GM12874 (cell line): ENCODE measurements around the gene GCNT2.

Experiments
- TF ChIP-seq, protein P1 (sequence below): IDR thresholded peaks from 2 replicates; pipeline ENCODE4 v1.5.1; 2011; ENCODE audit warnings: low read depth, mild to moderate bottlenecking, control low read depth, low read length, moderate library complexity; ENCODE audit not compliant: insufficient read depth

Gene GCNT2

DNA sequence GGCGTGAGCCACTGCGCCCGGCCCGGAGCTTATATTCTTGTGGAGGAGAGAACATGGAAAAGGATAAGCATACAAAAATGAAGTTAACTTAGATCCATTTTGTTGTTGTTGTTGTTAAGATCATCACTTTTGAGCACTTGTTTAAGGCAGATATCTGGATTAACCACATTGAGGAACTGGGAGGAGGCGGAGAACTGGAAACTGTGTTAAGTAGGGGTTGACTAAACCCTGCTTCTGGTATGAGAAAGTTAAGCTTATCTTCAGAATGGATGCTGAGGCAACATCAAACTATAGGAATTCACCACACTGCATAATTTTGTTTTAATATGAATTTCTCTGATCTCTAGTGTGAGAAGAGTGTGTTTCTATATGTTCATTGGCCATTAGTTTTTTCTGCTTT lies 57.6 kb downstream of the GCNT2 start:
- TF ChIP-seq, protein P1, sequence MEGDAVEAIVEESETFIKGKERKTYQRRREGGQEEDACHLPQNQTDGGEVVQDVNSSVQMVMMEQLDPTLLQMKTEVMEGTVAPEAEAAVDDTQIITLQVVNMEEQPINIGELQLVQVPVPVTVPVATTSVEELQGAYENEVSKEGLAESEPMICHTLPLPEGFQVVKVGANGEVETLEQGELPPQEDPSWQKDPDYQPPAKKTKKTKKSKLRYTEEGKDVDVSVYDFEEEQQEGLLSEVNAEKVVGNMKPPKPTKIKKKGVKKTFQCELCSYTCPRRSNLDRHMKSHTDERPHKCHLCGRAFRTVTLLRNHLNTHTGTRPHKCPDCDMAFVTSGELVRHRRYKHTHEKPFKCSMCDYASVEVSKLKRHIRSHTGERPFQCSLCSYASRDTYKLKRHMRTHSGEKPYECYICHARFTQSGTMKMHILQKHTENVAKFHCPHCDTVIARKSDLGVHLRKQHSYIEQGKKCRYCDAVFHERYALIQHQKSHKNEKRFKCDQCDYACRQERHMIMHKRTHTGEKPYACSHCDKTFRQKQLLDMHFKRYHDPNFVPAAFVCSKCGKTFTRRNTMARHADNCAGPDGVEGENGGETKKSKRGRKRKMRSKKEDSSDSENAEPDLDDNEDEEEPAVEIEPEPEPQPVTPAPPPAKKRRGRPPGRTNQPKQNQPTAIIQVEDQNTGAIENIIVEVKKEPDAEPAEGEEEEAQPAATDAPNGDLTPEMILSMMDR: no peak

DNA sequence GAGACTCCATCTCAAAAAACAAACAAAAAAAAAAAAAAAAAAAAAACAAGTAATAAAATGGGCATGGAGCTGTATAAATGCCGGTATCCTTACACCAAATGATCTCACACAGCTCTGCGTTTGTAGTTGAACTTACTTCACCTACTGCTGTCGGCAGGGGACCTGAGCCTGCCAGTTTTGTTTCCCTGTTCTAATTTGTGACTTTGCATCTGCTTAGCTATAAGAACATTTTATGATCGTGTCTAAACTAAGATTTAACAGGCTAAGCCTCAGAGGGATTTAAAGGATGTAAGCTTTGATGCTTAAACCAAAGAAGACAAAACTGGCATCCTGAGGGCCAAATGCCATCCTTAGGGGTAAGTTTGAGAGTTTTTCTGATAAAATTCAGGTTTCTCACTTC lies 58.7 kb downstream of the GCNT2 start:
- TF ChIP-seq, protein P1: no peak

DNA sequence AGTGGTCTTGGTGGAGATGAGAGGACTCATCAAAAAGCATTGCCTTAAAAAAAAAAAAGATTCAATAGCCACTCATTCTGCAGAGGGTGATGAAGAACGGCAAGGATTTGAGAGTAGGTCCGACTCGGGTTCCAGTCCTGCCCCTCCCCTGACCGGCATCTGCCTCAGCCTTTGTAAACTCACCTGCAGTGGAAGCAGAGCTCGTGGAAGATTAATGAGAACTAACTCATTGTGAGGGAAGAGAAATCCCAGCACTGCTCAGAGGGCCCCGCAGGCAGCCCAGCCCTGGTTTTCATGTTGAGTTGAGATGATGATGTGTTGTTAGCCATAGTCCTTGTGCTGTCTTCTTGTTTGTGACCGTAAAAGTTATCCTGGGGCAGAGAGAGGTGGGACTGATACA lies 59.4 kb downstream of the GCNT2 start:
- TF ChIP-seq, protein P1: no peak

DNA sequence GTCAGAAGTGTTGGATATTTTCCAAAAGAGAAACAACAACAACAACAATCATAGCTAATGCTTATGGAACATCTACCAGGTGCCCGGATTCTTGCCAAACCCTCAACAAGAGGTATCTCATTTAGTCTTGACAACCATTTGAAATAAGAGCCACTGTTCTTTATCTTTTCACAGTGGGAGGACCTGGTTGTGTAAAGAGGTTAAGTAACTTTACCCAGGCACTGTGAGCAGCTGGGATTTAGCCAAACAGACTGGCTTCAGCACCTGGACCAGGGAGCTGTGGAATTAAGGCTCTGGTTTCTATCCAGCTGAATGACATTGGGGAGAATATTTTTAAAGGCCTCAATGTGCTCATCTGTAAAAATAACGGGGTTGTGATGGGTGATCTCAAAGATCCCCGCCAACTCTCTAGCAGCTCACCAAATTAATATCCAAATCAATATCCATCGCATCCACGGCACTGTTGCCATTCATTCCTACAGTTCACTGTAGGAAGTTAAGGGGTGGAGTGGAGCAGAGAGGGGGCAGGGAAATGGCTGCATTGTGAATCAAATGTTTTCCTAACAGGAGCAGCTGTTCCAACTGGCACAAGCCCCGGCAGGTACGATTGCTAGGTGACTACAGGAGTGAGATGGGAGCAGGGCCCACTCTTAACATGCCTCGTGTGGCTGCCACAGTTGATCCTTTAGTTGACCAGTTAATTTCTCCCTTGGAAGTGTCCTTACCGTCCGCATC lies 61.8 kb downstream of the GCNT2 start:
- TF ChIP-seq, protein P1: no peak

DNA sequence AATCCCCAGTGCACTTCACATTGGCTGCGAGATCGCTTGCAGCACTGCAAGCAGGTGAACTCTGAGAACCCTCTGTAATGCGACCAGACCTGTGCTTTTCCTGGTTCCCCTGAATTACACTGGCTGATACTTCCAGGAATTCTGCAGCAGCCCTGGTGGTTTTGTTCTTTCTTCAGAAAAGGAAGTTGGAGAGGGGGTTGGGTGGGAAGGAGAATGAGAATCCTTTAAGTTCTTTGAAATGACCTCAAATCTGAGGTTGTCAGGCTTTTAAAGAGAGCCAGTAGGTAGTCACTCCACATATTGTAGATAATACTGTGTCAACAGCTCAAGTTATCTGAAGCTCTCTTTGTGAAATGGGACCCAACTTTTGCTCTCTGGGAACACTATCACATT lies 62.4 kb downstream of the GCNT2 start:
- TF ChIP-seq, protein P1: no peak

DNA sequence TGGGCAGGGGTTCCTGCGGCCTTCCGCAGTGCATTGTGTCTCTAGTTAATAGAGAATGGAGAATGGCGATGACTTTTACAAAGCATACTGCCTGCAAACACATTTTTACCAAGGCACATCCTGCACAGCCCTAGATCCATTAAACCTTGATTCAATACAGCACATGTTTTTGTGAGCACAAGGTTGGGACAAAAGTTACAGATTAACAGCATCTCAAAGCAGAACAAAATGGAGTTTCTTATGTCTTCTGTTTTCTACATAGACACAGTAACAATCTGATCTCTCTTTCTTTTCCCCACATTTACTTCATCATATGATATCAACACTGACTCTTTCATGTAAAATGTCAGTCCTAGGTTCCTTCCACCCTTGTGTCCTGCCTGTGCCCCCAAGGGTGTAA lies 63.5 kb downstream of the GCNT2 start:
- TF ChIP-seq, protein P1: no peak

DNA sequence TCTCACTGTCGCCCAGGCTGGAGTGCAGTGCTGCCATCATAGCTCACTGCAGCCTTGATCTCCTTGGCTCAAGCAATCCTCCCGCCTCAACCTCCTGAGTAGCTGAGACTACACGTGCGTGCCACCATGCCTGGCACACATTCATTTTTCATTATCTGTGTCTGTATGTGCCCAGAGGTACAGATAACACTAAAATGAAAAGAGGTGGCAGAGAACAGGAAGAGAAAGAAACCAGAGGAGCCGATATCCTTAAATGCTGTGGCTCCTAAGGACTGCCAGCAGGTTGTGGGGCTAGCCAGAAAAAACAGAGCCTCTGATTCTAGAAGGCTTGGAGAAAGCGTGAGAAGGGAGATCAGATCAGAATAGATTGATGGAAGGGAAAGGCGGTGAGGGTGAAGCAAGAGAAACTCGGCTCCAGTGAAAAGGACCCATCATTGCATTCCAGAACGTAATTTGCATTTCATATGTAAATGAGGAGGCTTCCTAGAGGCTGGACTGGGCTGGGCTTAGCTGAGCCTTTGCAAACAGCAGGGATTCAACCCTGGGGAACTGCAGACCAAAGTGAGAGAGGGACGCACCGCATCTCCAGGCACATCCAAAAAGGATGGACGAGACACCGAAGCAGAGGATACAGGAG lies 64.2 kb downstream of the GCNT2 start:
- TF ChIP-seq, protein P1: no peak
